ENCODE results near the gene GJA1.

DNA sequence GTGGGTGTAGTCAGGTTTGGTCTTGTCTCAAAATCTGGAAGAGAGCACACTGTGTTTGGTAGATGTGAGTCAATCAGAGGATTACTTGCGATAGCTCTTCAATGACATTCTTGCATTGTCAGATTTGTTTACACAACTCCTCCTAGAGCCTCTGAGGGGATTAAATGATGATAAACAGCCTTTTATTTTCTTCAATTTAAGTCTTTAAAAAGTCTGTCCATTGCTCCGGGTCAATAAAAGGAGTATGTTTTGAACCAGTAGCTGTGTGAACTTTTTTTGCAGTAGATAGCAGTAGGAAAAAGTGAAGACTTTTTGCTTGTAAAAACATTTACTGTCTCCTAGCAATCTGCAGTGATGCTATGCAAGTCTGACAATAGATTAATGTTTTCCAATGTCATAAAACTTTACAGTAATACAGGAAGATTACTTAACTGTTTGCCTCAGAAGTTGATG lies 49.9 kb downstream of the GJA1 start:
- TF ChIP-seq, protein P1, sequence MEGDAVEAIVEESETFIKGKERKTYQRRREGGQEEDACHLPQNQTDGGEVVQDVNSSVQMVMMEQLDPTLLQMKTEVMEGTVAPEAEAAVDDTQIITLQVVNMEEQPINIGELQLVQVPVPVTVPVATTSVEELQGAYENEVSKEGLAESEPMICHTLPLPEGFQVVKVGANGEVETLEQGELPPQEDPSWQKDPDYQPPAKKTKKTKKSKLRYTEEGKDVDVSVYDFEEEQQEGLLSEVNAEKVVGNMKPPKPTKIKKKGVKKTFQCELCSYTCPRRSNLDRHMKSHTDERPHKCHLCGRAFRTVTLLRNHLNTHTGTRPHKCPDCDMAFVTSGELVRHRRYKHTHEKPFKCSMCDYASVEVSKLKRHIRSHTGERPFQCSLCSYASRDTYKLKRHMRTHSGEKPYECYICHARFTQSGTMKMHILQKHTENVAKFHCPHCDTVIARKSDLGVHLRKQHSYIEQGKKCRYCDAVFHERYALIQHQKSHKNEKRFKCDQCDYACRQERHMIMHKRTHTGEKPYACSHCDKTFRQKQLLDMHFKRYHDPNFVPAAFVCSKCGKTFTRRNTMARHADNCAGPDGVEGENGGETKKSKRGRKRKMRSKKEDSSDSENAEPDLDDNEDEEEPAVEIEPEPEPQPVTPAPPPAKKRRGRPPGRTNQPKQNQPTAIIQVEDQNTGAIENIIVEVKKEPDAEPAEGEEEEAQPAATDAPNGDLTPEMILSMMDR (conservative IDR thresholded peaks at IDR 0.05; ENCODE audit: low read length) = no peak
- TF ChIP-seq EZH2phosphoT487 (IDR thresholded peaks at IDR 0.05; ENCODE audit: borderline replicate concordance) = no peak
